Peyer's patch (tissue), 4 donors: ENCODE measurements around the gene PTPN5. TPM values are rescaled to one million over a fixed set of nuclear protein-coding genes. Genes with fewer than 3 reads are reported as not detected.
"Not testable (repeated sequence)": the region's sequence is repeated elsewhere in the genome, so short reads cannot be mapped to it uniquely, and the experiment has no call there.

Experiments used
- DNase-seq, 3 donors: peaks; one replicate each; pipeline ENCODE4 v3.0.0-alpha.2; 2017 to 2019
- H3K27ac ChIP-seq, 4 donors: fragments of 200-600 bp; sonication (generic); one replicate each; pipeline ENCODE4 v1.5.1; 2016 to 2019
- H3K27me3 ChIP-seq, 2 donors: fragments of 200-600 bp; sonication (generic); one replicate each; pipeline ENCODE4 v1.5.1; 2019
- H3K36me3 ChIP-seq, 3 donors: fragments of 200-600 bp; sonication (generic); one replicate each; pipeline ENCODE4 v1.5.1; 2016 to 2019
- H3K4me1 ChIP-seq, 4 donors: fragments of 200-600 bp; sonication (generic); one replicate each; pipeline ENCODE4 v1.5.1; 2016 to 2019
- H3K4me3 ChIP-seq, 4 donors: fragments of 200-600 bp; sonication (generic); 1 replicate in 3 of 4; 2 replicates in 1 of 4; pipeline ENCODE4 v1.5.1; 2016 to 2019; ENCODE audit warnings: mild to moderate bottlenecking in 1 of 4
- H3K9me3 ChIP-seq, 4 donors: fragments of 200-600 bp; sonication (generic); one replicate each; pipeline ENCODE4 v1.5.1; 2016 to 2019; ENCODE audit warnings: mild to moderate bottlenecking in 1 of 4
- POLR2A ChIP-seq, 2 donors: fragments of 450-650 bp; IDR thresholded peaks; one replicate each; pipeline ENCODE4 v1.5.1; 2017; ENCODE audit warnings: antibody characterized with exemption in 2 of 2, mild to moderate bottlenecking in 2 of 2, moderate library complexity in 2 of 2
- total RNA-seq, 4 donors: library from RNA; depleted of rRNA; stranded (reverse); fragments of >200 nt; gene quantifications; one replicate each; pipeline ENCODE4 v1.1.0, GENCODE V29; 2016
- TF ChIP-seq, protein P1 (sequence below), 6 experiments: fragments of 450-650 bp in 4 of 6; fragments of 200-600 bp in 2 of 6; sonication (generic) in 1 of 6; IDR thresholded peaks; one replicate each; pipeline ENCODE4 v1.5.1; 2017 to 2019; ENCODE audit warnings: antibody characterized with exemption in 6 of 6, mild to moderate bottlenecking in 3 of 6, moderate library complexity in 1 of 6

Gene PTPN5
- total RNA-seq = 1 to 10 TPM in 1 of 4 donors, under 1 TPM in 1, not detected in 2; 0.76 to 1.7 TPM

DNA sequence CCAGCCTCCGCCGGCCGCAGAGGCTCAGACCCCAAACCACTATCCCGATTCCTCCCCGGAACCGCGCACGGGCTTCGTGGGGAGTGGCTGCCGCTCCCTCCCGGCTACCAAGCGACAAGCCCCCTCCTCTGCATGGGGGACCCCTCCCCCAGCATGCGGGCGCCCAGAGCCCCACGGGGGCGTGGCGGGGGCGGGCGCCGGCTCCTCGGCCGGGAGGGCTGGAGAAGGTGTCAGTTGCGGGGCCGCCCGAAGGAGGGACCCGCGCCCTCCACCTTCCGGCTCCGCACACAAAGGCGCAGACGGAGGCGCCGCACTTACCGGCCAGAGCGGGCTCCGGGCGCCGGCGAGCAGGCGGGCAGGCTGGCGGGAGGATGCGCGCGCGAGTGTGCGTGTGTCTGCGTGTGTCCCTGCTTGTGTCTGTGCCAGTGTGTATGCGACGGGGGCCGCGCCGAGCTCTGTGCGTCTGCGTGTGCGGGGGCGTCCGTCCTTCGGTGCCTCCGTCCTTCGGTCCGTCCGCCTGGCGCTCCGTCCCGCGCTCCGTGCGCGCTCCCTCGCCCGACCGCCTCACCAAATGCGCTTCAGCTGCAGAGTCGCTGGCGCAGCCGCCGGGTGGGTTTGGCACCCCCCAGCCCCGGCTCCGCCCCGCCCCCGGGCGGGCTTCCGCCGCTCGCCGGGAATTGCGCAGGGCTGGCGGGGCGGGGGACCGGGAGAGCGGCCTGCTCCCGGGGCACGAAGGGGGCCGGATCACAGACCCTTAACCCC lies at the start of gene PTPN5:
PTPN5 (minus strand) TSS at position 592 of the 762 bp plus-strand sequence. CDS start 19,840 bp downstream, outside the sequence.
- Histone ChIP-seq H3K27ac (no peak within 1 kb of the TSS), H3K9me3 (no peaks in the 10 kb centered on the region), H3K4me3 (peak within 1 kb of the TSS in 2 of 4 donors; percentile 26 to 37), H3K27me3 (peaks cover 0 to 3% of the 10 kb centered on the region in 2 donors), H3K4me1 (peaks cover 0 to 13% (median 0%) of the 10 kb centered on the region in 4 donors), H3K36me3 (no peaks in the 10 kb centered on the region)
- TF ChIP-seq, protein P1, sequence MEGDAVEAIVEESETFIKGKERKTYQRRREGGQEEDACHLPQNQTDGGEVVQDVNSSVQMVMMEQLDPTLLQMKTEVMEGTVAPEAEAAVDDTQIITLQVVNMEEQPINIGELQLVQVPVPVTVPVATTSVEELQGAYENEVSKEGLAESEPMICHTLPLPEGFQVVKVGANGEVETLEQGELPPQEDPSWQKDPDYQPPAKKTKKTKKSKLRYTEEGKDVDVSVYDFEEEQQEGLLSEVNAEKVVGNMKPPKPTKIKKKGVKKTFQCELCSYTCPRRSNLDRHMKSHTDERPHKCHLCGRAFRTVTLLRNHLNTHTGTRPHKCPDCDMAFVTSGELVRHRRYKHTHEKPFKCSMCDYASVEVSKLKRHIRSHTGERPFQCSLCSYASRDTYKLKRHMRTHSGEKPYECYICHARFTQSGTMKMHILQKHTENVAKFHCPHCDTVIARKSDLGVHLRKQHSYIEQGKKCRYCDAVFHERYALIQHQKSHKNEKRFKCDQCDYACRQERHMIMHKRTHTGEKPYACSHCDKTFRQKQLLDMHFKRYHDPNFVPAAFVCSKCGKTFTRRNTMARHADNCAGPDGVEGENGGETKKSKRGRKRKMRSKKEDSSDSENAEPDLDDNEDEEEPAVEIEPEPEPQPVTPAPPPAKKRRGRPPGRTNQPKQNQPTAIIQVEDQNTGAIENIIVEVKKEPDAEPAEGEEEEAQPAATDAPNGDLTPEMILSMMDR (IDR thresholded peaks at IDR 0.05) = no peak
- no peak for TF ChIP-seq POLR2A (IDR thresholded peaks at IDR 0.05)
- DNase-seq = no peak

DNA sequence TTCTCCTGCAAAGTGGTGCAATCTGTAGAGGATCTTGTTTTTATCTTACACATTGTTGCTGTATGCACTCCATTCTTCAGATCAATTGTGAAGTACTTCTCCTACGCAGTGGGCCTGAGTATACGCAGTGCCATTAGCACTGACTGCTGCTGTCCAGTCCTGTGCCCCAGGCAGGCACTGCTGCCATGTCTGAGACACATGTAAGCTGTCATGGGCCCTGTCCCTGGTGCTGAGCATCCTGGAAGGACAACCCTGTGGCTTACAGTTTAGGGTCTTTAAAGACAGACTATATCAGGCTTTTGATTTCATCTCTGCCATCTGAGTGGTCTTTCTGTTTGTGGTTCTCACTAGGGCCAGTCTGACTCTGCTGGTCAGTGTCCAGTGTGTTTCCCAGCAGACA lies 44.8 kb upstream of the PTPN5 start:
- no peak for DNase-seq
- no peak overlapping the region for H3K27ac ChIP-seq
- peaks cover 0 to 7% (median 0%) of the 10 kb centered on the region in 4 donors for H3K9me3 ChIP-seq
- H3K27me3 ChIP-seq = no peaks in the 10 kb centered on the region
- H3K36me3 ChIP-seq = no peaks in the 10 kb centered on the region
- no peaks in the 10 kb centered on the region for H3K4me1 ChIP-seq
- TF ChIP-seq, protein P1 (IDR thresholded peaks at IDR 0.05) = no peak
- no peak for TF ChIP-seq POLR2A (IDR thresholded peaks at IDR 0.05)
- H3K4me3 ChIP-seq = no peak overlapping the region

DNA sequence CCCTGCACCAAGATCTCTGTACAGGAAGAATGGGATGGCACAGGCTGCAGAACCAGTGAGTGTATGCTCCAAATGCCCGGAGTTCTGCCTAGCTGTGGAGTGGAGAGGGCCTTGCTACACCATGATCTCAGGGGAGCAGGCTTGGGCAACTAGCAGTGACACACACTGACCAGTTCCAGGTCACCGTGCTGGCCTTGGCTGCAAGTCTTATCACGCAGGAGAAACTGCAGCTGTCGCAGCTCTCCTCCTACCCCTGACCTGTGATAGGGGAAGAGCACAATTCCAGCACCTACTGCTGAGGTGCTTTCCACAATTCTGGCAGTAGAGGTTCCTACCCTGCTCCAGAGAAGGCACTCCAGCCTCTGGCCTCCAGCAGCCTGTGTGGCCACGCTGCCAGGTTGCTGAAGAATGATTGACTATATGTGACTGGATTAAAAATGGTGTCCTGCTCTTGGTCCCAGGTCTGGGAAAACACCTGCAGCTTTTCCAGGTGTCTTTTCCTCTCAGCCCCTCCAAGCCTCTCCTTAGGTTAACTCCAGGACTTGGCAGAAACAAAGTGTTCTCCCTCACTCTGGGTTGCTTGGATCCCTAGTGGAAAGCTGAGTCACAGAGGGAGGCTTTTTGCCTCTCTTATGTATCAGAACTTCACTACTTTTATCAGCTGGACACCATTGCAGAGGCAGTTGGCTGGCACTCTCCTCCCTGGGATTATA lies 43.3 kb upstream of the PTPN5 start:
- Histone ChIP-seq H3K4me1 (no peaks in the 10 kb centered on the region), H3K36me3 (no peaks in the 10 kb centered on the region), H3K27ac (no peak overlapping the region), H3K4me3 (no peak overlapping the region), H3K27me3 (no peaks in the 10 kb centered on the region), H3K9me3 (no peaks in the 10 kb centered on the region)
- no peak for DNase-seq
- TF ChIP-seq, protein P1 (IDR thresholded peaks at IDR 0.05) = no peak
- no peak for TF ChIP-seq POLR2A (IDR thresholded peaks at IDR 0.05)

DNA sequence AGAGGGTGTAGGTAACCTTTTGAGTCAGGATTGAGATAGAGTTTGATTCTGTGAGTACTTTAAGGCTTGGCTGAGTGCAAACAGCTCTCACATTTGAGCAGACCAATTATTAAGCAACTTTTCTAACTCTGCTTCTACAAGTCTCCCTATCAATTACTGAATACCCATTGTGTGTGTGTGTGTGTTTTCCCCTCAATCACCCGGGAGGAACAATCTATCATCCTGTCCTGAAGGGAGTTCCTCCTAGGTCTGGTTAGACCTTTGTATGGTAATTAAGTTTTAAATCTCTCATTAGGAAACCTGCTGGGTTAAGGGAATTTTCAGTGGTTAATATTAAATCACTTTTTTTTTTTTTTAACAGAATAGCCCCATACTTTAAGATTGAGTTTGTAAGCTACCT lies 28.6 kb upstream of the PTPN5 start:
- not testable (repeated sequence) for H3K27me3 ChIP-seq, H3K4me1 ChIP-seq, H3K9me3 ChIP-seq, H3K27ac ChIP-seq, DNase-seq, H3K36me3 ChIP-seq, H3K4me3 ChIP-seq

DNA sequence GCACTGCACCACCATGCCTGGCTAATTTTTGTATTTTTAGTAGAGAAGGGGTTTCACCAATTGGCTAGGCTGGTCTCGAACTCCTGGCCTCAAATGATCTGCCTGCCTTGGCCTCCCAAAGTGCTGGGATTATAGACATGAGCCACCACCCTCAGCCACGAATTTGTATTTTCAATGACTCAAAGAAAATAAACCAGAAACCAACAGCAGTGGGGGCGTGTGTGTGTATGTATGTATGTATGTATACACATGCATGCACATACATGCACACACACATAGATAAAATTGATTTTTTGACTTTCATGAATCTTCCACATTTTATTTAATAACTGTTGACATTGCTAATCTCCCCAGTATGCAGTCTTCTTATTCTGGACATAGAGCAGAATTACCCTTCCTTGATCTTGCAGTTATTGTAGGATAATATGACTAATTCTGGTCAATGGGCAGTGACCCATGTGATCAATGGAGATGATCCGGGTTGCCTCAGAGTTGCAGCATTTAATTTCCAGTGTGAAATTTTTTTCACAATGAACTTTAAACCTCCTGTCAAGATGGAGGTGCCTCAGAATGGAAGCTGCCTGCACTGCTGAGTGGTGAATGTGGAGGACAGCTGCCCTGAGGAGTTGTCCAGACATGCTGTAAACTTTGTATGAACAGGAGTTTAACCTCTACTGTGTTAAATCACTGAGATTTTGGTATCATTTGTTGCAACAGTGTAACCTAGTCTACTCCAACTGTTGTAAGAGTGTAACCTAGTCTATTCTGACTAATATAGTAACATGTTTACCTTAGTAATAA lies 12.8 kb upstream of the PTPN5 start:
- TF ChIP-seq, protein P1 (IDR thresholded peaks at IDR 0.05) = no peak
- no peak for TF ChIP-seq POLR2A (IDR thresholded peaks at IDR 0.05)
- H3K4me1 ChIP-seq = no peaks in the 10 kb centered on the region
- no peak for DNase-seq

More for the DNA sequence above, 12.8 kb upstream of the PTPN5 start:
- H3K9me3 ChIP-seq = no peaks in the 10 kb centered on the region
- H3K27me3 ChIP-seq = peaks cover 0 to 3% of the 10 kb centered on the region in 2 donors
- H3K27ac ChIP-seq = no peak overlapping the region
- H3K36me3 ChIP-seq = no peaks in the 10 kb centered on the region
- H3K4me3 ChIP-seq = no peak overlapping the region
